ENCODE measurements around the gene DCUN1D2.

The DCUN1D2 gene

GRCh38 chr13:113410472-113411201 lies 79.9 kb downstream of the DCUN1D2 start:
- no peak for DNase-seq (ENCODE audit: low read depth, low spot score)

DNA sequence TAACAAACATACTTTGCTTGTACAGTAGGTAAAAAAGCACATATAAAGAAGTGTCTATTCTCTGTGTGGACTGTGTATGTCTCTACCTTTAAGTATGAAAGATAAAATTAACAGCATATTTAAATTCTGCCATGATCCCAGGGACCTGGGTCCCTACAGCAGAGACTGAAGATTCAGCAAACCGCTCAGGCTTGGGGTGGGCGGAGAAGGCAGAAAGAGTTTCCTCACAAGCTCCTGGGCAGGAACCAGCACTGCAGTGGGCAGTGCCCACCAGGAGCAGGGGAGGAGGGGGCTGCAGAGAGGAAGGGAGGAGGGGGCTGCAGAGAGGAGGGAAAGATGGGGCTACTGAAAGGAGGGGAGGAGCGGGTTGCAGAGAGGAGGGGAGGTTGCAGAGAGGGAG lies 81.9 kb downstream of the DCUN1D2 start:
- DNase-seq (ENCODE audit: low read depth, low spot score) = no peak

- DNase-seq (ENCODE audit: low read depth, low spot score) = no peak
Measured at GRCh38 chr13:113407531-113408393, 82.7 kb downstream of the DCUN1D2 start.

- no peak for DNase-seq (ENCODE audit: low read depth, low spot score)
Measured at GRCh38 chr13:113407103-113407530, 83.4 kb downstream of the DCUN1D2 start.

- no peak for DNase-seq (ENCODE audit: low read depth, low spot score)
Measured at GRCh38 chr13:113406321-113407102, 84.0 kb downstream of the DCUN1D2 start.
